Spleen (tissue), 11 donors: ENCODE data around the gene SMCR8. TPM values are rescaled to one million over a fixed set of nuclear protein-coding genes. Genes with fewer than 3 reads are reported as not detected.

ENCODE experiments used
- DNase-seq: peaks from one replicate; pipeline ENCODE4 v3.0.0-alpha.2; 2020
- H3K27ac ChIP-seq, 8 donors: fragments of 200-600 bp; sonication (generic) in 7 of 8; 1 replicate in 4 of 8; 2 replicates in 4 of 8; pipeline versions ENCODE4 v1.5.0 to v1.8.0; 2016 to 2021; ENCODE audit warnings: inconsistent platforms in 4 of 8, mild to moderate bottlenecking in 4 of 8, moderate library complexity in 1 of 8
- H3K27me3 ChIP-seq, 7 donors: fragments of 200-600 bp; sonication (generic) in 6 of 7; replicated peaks in 1 of 7; 1 replicate in 4 of 7; 2 replicates in 3 of 7; pipeline versions ENCODE4 v1.5.0 to v1.8.0; 2016 to 2021; ENCODE audit warnings: inconsistent platforms in 3 of 7, mild to moderate bottlenecking in 1 of 7
- H3K36me3 ChIP-seq, 6 donors: fragments of 200-600 bp; sonication (generic) in 5 of 6; 1 replicate in 4 of 6; 2 replicates in 2 of 6; pipeline versions ENCODE4 v1.5.0 to v1.8.0; 2016 to 2021; ENCODE audit warnings: inconsistent platforms in 2 of 6
- H3K4me1 ChIP-seq, 6 donors: fragments of 200-600 bp; sonication (generic) in 5 of 6; 1 replicate in 3 of 6; 2 replicates in 3 of 6; pipeline versions ENCODE4 v1.5.0 to v1.8.0; 2016 to 2021; ENCODE audit warnings: inconsistent platforms in 3 of 6
- H3K4me3 ChIP-seq, 8 donors: fragments of 200-600 bp; sonication (generic) in 7 of 8; 1 replicate in 4 of 8; 2 replicates in 4 of 8; pipeline versions ENCODE4 v1.5.0 to v1.8.0; 2016 to 2021; ENCODE audit warnings: inconsistent platforms in 4 of 8, mild to moderate bottlenecking in 4 of 8, moderate library complexity in 2 of 8
- H3K9me3 ChIP-seq, 8 donors: fragments of 200-600 bp; sonication (generic) in 7 of 8; 1 replicate in 4 of 8; 2 replicates in 4 of 8; pipeline versions ENCODE4 v1.5.0 to v1.8.0; 2016 to 2021; ENCODE audit warnings: inconsistent platforms in 4 of 8
- POLR2A ChIP-seq, 3 donors: fragments of 450-650 bp; IDR thresholded peaks; one replicate each; pipeline ENCODE4 v1.5.1; 2017; ENCODE audit warnings: antibody characterized with exemption in 3 of 3, mild to moderate bottlenecking in 1 of 3
- POLR2AphosphoS5 ChIP-seq, 3 donors: sonication (generic); formaldehyde crosslinking; IDR thresholded peaks; one replicate each; pipeline ENCODE4 v1.5.1; 2017; ENCODE audit warnings: antibody characterized with exemption in 3 of 3
- WGBS, 5 donors: extraction: QIAGEN DNeasy Blood & Tissue Kit in 3 of 5; methylation state at CpG; one replicate each; pipeline versions ENCODE4 v1.1.5 to v1.1.7; 2013 to 2018; 5-methylcytosine and 5-hydroxymethylcytosine counted together
- intact Hi-C: fragments of 100-400 bp; cut with DNase I; formaldehyde crosslinking; loops from one replicate; pipeline ENCODE4 v1.15.0; 2023; ENCODE audit warnings: low total_unique reads
- polyA plus RNA-seq, 3 donors: library from polyadenylated mRNA; stranded (reverse); fragments of 200-250 nt; gene quantifications; one replicate each; pipeline ENCODE4 v1.2.1, GENCODE V29; 2013
- total RNA-seq, 7 donors: library from RNA; depleted of rRNA in 3 of 7; stranded (reverse); fragments of >200 nt in 3 of 7; fragmentation: NEBNext Ultra II Directional in 4 of 7; extraction: Animal tissue kit (Norgen Biotek cat#: 25700) in 4 of 7; gene quantifications; one replicate each; pipeline versions ENCODE4 v1.1.0 to v1.2.1, GENCODE V29; 2016 to 2021
- TF ChIP-seq, protein P1 (sequence below), 11 experiments: fragments of 200-600 bp in 7 of 11; fragments of 450-650 bp in 4 of 11; sonication (generic) in 4 of 11; IDR thresholded peaks in 8 of 11; conservative IDR thresholded peaks in 3 of 11; 1 replicate in 7 of 11; 2 replicates in 4 of 11; pipeline versions ENCODE4 v1.4.0 to v1.8.0; 2016 to 2021; ENCODE audit warnings: antibody characterized with exemption in 11 of 11, inconsistent platforms in 4 of 11, mild to moderate bottlenecking in 1 of 11
- donor health status: healthy with polysubstance abuse.
- donor health status: DM: no; HTN: no; CAD: no; lungs with moderate emphysema.
- donor health status: DM: no; HTN: no; CAD: no.
- donor health status: Bipolar disorder and iron deficiency.
- donor health status: healthy.
- donor health status: DM: no; HTN: no; CAD: no.
- donor health status: DM: yes; HTN: yes; CAD: no.

SMCR8 gene
- total and polyA plus RNA-seq, 10 donors = 3.9 to 38.0 (median 28.4) TPM

DNA sequence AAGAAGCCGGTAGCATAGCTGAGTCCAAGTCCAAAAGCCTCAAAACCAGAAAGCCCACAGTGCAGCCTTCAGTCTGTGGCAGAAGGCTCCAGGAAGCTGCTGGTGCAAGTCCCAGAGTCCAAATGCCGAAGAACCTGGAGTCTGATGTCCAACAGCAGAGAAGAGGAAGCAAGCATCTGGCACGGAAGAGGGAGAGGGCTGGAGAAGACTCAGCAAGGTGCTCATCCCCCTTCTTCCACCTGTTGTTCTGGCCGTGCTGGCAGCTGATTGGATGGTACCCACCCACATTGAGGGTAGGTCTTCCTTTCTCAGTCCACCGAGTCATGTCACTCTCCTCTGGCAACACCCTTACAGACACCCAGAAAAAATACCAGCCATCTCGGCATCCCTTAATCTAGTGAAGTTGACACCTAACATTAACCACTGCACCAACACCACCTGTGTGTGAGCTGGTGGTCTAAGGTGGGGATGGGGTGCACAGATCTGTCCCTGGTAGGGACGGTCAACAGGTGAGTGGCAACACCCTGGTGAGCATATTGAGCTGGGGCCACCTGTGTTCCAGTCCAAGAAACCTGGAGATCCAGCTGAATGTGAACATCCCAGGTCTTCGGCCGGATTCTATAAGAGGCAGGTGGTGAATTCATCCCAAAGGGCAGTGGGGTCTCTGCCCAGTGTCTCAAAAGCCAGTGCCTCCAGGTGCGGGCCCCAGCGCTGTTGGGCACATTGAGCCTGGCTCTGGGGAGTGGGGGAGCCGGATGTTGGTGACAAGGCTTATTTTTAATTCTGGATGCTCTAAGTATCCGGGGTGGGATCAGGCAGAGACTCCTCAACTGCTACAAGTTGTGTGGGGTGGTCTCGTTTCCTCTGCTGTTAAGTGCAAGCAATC, 44.8 kb upstream of the SMCR8 start:
- Histone ChIP-seq H3K27me3 (no peaks in the 10 kb centered on the region), H3K27ac (no peak overlapping the region), H3K4me3 (no peak overlapping the region), H3K9me3 (no peaks in the 10 kb centered on the region), H3K36me3 (peaks cover 0 to 64% (median 31%) of the 10 kb centered on the region in 6 donors), H3K4me1 (peaks cover 0 to 10% (median 0%) of the 10 kb centered on the region in 6 donors)
- WGBS, 5 donors = 88 to 92% (median 89%) methylated on average over 13 to 14 of the region's 14 CpGs
- no peak for DNase-seq
- intact Hi-C loops = no loop called here
- TF ChIP-seq POLR2A (IDR thresholded peaks at IDR 0.05) = no peak
- TF ChIP-seq, protein P1, sequence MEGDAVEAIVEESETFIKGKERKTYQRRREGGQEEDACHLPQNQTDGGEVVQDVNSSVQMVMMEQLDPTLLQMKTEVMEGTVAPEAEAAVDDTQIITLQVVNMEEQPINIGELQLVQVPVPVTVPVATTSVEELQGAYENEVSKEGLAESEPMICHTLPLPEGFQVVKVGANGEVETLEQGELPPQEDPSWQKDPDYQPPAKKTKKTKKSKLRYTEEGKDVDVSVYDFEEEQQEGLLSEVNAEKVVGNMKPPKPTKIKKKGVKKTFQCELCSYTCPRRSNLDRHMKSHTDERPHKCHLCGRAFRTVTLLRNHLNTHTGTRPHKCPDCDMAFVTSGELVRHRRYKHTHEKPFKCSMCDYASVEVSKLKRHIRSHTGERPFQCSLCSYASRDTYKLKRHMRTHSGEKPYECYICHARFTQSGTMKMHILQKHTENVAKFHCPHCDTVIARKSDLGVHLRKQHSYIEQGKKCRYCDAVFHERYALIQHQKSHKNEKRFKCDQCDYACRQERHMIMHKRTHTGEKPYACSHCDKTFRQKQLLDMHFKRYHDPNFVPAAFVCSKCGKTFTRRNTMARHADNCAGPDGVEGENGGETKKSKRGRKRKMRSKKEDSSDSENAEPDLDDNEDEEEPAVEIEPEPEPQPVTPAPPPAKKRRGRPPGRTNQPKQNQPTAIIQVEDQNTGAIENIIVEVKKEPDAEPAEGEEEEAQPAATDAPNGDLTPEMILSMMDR (IDR thresholded peaks at IDR 0.05 in 8 of 11, conservative IDR thresholded peaks at IDR 0.05 in 3 of 11) = no peak
- TF ChIP-seq POLR2AphosphoS5 (IDR thresholded peaks at IDR 0.05) = no peak

DNA sequence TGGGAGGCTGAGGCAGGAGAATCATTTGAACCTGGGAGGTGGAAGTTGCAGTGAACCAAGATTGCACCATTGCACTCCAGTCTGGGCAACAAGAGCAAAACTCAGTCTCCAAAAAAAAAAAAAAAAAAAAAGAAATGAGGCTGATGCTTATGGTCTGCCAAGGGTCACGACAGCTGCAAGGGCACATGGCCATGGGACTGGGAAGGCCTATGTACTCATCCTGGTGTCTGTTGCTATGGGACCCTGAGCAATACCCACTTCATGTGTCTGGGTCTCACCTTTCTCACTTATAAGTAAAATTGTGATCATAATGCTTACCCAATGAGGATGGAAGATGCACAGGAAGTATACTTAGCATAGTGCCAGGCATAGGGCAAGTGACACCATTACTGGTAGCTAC, 38.0 kb upstream of the SMCR8 start:
- intact Hi-C loops = no loop called here
- 89 to 100% (median 100%) methylated on average over 1 of the region's 1 CpG for WGBS, 5 donors

DNA sequence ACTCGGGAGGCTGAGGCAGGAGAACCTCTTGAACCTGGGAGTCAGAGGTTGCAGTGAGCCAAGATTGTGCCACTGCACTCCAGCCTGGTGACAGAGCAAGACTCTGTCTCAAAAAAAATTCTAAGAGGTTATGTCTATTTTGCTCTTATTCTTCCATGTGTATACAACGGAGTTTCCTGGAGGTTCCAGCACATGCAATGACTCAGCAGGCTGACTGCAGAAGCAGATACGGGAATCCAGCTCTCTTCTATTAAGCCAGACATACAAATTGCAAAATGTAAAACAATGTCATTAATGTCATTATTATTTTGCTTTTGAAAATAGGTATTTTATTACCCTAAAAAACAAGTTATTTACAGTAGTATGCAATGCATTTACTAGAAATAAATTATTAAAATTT, 36.2 kb upstream of the SMCR8 start:
- H3K27me3 ChIP-seq = no peaks in the 10 kb centered on the region
- TF ChIP-seq POLR2A (IDR thresholded peaks at IDR 0.05) (no peak), POLR2AphosphoS5 (IDR thresholded peaks at IDR 0.05) (no peak)
- TF ChIP-seq, protein P1 (IDR thresholded peaks at IDR 0.05 in 8 of 11, conservative IDR thresholded peaks at IDR 0.05 in 3 of 11) = no peak
- H3K4me1 ChIP-seq = no peaks in the 10 kb centered on the region
- no peak overlapping the region for H3K4me3 ChIP-seq
- no peaks in the 10 kb centered on the region for H3K9me3 ChIP-seq
- peaks cover 5 to 99% (median 92%) of the 10 kb centered on the region in 6 donors for H3K36me3 ChIP-seq
- no peak overlapping the region for H3K27ac ChIP-seq
- intact Hi-C loops = no loop called here
- WGBS, 5 donors = 70 to 87% (median 83%) methylated on average over 3 of the region's 3 CpGs
- DNase-seq = no peak

More for the DNA sequence above, 38.0 kb upstream of the SMCR8 start:
- Histone ChIP-seq H3K36me3 (peaks cover 5 to 99% (median 89%) of the 10 kb centered on the region in 6 donors), H3K27me3 (no peaks in the 10 kb centered on the region), H3K4me1 (no peaks in the 10 kb centered on the region), H3K9me3 (no peaks in the 10 kb centered on the region), H3K27ac (no peak overlapping the region), H3K4me3 (no peak overlapping the region)
- TF ChIP-seq POLR2AphosphoS5 (IDR thresholded peaks at IDR 0.05) = no peak
- TF ChIP-seq, protein P1 (IDR thresholded peaks at IDR 0.05 in 8 of 11, conservative IDR thresholded peaks at IDR 0.05 in 3 of 11) = no peak
- DNase-seq = no peak

DNA sequence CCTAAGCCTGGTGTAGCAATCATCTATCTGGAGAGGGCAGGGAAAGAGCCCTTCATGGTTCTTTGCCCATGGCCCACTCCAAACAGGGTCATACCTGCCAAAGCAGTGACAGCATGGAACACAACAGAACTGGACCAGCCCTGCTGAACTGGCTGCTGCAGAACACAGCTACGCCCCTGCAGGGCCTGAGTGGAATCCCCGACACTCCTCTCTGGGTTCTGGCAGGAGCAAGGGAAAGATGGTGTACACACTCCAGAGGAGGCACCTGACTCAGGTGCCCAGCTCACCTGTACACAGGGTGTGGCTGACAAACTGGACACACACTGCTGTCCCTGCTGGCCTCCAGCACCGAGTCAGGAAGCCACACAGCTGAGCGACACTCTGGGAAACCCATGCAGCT, 34.8 kb upstream of the SMCR8 start:
- no peak for TF ChIP-seq POLR2A (IDR thresholded peaks at IDR 0.05)
- TF ChIP-seq, protein P1 (IDR thresholded peaks at IDR 0.05 in 8 of 11, conservative IDR thresholded peaks at IDR 0.05 in 3 of 11) = no peak
- TF ChIP-seq POLR2AphosphoS5 (IDR thresholded peaks at IDR 0.05) = no peak
- H3K27ac ChIP-seq = no peak overlapping the region
- no peak overlapping the region for H3K4me3 ChIP-seq
- no peaks in the 10 kb centered on the region for H3K4me1 ChIP-seq
- no peak for DNase-seq
- peaks cover 5 to 100% (median 94%) of the 10 kb centered on the region in 6 donors for H3K36me3 ChIP-seq
- WGBS, 5 donors = 89 to 99% (median 95%) methylated on average over 3 to 4 of the region's 4 CpGs
- intact Hi-C loops = no loop called here
- H3K9me3 ChIP-seq = no peaks in the 10 kb centered on the region
- H3K27me3 ChIP-seq = no peaks in the 10 kb centered on the region
